Fibroblast of lung (primary cell): ENCODE results near the gene NINL.
"Not testable (repeated sequence)": the region's sequence is repeated elsewhere in the genome, so short reads cannot be mapped to it uniquely, and the experiment has no call there.

Experiments
- CTCF ChIP-seq, 2 donors: IDR thresholded peaks in 1 of 2; conservative IDR thresholded peaks in 1 of 2; 1 replicate in 1 of 2; 2 replicates in 1 of 2; pipeline ENCODE4 v1.5.1; 2011 to 2012; ENCODE audit warnings: low read length in 2 of 2, control low read depth in 1 of 2, inconsistent platforms in 1 of 2, low read depth in 1 of 2, mild to moderate bottlenecking in 1 of 2
- EZH2 ChIP-seq: IDR thresholded peaks from 2 replicates; pipeline ENCODE4 v1.5.1; 2012; ENCODE audit warnings: low read length, control low read depth, mild to moderate bottlenecking; ENCODE audit errors: missing control alignments

DNA sequence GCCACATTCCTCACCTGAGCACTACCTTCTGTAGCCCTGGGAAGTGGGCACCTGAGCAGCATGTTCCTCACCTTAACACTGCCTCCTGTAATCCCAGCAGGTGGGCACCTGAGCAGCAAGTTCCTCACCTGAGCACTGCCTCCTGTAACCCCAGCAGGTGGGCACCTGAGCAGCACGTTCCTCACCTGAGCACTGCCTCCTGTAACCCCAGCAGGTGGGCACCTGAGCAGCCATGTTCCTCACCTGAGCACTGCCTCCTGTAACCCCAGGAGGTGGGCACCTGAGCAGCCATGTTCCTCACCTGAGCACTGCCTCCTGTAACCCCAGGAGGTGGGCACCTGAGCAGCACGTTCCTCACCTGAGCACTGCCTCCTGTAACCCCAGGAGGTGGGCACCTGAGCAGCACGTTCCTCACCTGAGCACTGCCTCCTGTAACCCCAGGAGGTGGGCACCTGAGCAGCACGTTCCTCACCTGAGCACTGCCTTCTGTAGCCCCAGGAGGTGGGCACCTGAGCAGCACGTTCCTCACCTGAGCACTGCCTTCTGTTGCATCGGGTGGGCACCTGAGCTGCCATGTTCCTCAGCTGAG lies 82.2 kb downstream of the NINL start:
- not testable (repeated sequence) for TF ChIP-seq CTCF (conservative IDR thresholded peaks at IDR 0.05 in 1 of 2, IDR thresholded peaks at IDR 0.05 in 1 of 2; ENCODE audit: low read depth in 1 of 2, low read length in 2 of 2); EZH2
